Measurements from ENCODE around the gene KIF23. TPM values are rescaled to one million over a fixed set of nuclear protein-coding genes. Genes with fewer than 3 reads are reported as not detected.

The KIF23 gene
- polyA plus RNA-seq, 1 donor (not counting 4 experiments of a cell fraction or from before 2014, with no cell fraction given), result 28.8 TPM

DNA sequence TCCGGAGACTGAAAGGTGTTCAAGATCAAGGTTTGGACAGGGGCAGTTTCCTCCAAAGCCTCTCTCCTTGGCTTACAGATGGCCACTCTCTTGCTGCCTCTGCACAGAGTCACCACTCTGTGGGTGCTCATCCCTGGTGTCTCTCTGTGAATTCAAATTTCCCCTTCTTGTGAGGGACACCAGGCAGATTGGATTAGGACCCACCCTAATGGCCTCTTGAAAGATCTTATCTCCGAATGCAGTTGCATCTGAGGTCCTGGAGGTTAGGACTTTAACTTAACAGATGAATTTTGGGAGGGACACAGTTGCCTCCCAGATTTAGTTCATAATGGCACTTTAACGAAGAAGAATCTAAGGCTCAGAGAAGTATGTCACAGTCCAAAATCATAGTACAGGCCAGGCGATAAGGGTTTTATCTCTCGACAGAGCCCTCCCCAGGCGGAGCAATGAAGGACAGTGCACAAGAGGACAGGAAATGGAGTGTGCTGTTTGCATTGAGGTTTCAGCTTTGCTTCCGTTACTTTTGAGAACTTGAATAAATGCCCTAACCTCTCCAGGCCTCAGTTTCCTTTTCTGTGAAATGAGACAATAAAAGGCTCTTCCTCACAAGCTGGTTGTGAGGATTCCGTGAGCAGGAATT lies 38.9 kb upstream of the KIF23 start:
- H3K4me3 ChIP-seq (ENCODE audit: control insufficient read depth in 2 of 3, extremely low read depth in 1 of 3, insufficient read depth in 2 of 3, low read depth in 1 of 3, low read length in 3 of 3), result no peak overlapping the region
- peaks cover 19% of the 10 kb centered on the region for H3K27me3 ChIP-seq (ENCODE audit: control insufficient read depth, extremely low read depth, insufficient read depth, low read length)
- no peak overlapping the region for H3K4me2 ChIP-seq (ENCODE audit: control insufficient read depth, extremely low read depth, insufficient read depth, low read depth, low read length)
- H3K9me3 ChIP-seq (ENCODE audit: control insufficient read depth, low read depth, low read length), result no peaks in the 10 kb centered on the region
- H4K20me1 ChIP-seq (ENCODE audit: control insufficient read depth, extremely low read depth, insufficient read depth, low read length), result no peaks in the 10 kb centered on the region
- no peak overlapping the region for H3K27ac ChIP-seq (ENCODE audit: control insufficient read depth, insufficient read depth, low read length)
- H3K9ac ChIP-seq (ENCODE audit: control insufficient read depth, extremely low read depth, insufficient read depth, low read length), result no peak overlapping the region
- FAIRE-seq, result no peak
- DNase-seq (ENCODE audit: low read depth, low spot score), result no peak
- no peaks in the 10 kb centered on the region for H3K79me2 ChIP-seq (ENCODE audit: control insufficient read depth, insufficient read depth, low read length)
- no peaks in the 10 kb centered on the region for H3K4me1 ChIP-seq (ENCODE audit: control insufficient read depth, extremely low read depth, insufficient read depth, low read length)
- no peaks in the 10 kb centered on the region for H3K9me1 ChIP-seq (ENCODE audit: control insufficient read depth, extremely low read depth, insufficient read depth, low read length)
- dilution Hi-C loops (cut with MboI; ENCODE audit: extremely low pct_ligation_motif_present, low sequenced_read_pairs), result no loop called here
- H3K36me3 ChIP-seq (ENCODE audit: control insufficient read depth in 2 of 2, extremely low read depth in 1 of 2, insufficient read depth in 2 of 2, low read length in 2 of 2), result no peaks in the 10 kb centered on the region
- TF ChIP-seq EZH2 (IDR thresholded peaks at IDR 0.05; ENCODE audit: low read length), result no peak
- TF ChIP-seq, protein P1, sequence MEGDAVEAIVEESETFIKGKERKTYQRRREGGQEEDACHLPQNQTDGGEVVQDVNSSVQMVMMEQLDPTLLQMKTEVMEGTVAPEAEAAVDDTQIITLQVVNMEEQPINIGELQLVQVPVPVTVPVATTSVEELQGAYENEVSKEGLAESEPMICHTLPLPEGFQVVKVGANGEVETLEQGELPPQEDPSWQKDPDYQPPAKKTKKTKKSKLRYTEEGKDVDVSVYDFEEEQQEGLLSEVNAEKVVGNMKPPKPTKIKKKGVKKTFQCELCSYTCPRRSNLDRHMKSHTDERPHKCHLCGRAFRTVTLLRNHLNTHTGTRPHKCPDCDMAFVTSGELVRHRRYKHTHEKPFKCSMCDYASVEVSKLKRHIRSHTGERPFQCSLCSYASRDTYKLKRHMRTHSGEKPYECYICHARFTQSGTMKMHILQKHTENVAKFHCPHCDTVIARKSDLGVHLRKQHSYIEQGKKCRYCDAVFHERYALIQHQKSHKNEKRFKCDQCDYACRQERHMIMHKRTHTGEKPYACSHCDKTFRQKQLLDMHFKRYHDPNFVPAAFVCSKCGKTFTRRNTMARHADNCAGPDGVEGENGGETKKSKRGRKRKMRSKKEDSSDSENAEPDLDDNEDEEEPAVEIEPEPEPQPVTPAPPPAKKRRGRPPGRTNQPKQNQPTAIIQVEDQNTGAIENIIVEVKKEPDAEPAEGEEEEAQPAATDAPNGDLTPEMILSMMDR (optimal IDR thresholded peaks at IDR 0.05 in 1 of 3, IDR thresholded peaks at IDR 0.05 in 1 of 3, conservative IDR thresholded peaks at IDR 0.05 in 1 of 3; ENCODE audit: extremely low read depth in 1 of 3, insufficient read depth in 2 of 3, low read length in 3 of 3), result no peak
- H2AFZ ChIP-seq (ENCODE audit: control insufficient read depth, low read length), result no peak overlapping the region

DNA sequence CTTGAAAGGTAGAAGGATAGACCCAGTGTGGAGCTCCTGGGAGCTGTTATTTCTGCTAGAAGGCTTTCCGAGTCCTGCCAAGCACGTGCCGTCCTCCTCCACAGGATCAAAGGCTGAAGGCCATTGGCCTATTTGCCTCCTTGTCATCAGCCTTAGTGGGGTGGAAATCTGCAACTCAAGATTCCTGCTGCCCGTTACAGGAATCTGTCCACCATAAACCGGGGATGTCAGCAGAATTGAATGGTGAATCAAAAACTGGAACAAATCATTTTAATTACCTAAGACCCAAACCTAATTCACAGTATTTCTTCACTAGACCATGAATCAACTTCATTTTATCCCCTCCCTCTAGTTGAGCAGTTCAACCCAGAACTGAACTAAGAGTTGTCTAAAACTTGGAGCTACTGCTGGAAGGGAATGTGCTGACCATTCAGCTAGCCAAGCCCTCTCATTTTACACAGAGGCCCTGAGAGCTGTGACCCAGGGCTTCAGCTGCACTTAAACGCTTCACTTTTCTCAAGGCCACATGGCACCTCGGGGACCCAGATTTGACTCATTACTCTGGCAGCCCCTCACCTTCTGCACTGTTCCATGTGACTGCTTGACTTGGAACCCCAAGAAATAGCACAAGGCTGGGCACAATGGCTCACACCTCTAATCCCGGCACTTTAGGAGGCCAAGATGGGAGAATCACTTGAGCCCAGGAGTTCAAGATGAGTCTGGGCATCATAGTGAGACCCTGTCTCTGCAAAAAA lies 36.8 kb upstream of the KIF23 start:
- Histone ChIP-seq H4K20me1 (ENCODE audit: control insufficient read depth, extremely low read depth, insufficient read depth, low read length) (no peaks in the 10 kb centered on the region), H2AFZ (ENCODE audit: control insufficient read depth, low read length) (no peak overlapping the region), H3K4me1 (ENCODE audit: control insufficient read depth, extremely low read depth, insufficient read depth, low read length) (no peaks in the 10 kb centered on the region), H3K27me3 (ENCODE audit: control insufficient read depth, extremely low read depth, insufficient read depth, low read length) (peaks cover 24% of the 10 kb centered on the region), H3K9me3 (ENCODE audit: control insufficient read depth, low read depth, low read length) (no peaks in the 10 kb centered on the region), H3K79me2 (ENCODE audit: control insufficient read depth, insufficient read depth, low read length) (no peaks in the 10 kb centered on the region), H3K4me3 (ENCODE audit: control insufficient read depth in 2 of 3, extremely low read depth in 1 of 3, insufficient read depth in 2 of 3, low read depth in 1 of 3, low read length in 3 of 3) (no peak overlapping the region), H3K27ac (ENCODE audit: control insufficient read depth, insufficient read depth, low read length) (no peak overlapping the region), H3K9me1 (ENCODE audit: control insufficient read depth, extremely low read depth, insufficient read depth, low read length) (no peaks in the 10 kb centered on the region), H3K36me3 (ENCODE audit: control insufficient read depth in 2 of 2, extremely low read depth in 1 of 2, insufficient read depth in 2 of 2, low read length in 2 of 2) (no peaks in the 10 kb centered on the region), H3K4me2 (ENCODE audit: control insufficient read depth, extremely low read depth, insufficient read depth, low read depth, low read length) (no peak overlapping the region), H3K9ac (ENCODE audit: control insufficient read depth, extremely low read depth, insufficient read depth, low read length) (no peak overlapping the region)
- DNase-seq (ENCODE audit: low read depth, low spot score) (no peak), FAIRE-seq (no peak)
- dilution Hi-C loops (cut with MboI; ENCODE audit: extremely low pct_ligation_motif_present, low sequenced_read_pairs), result no loop called here
- TF ChIP-seq EZH2 (IDR thresholded peaks at IDR 0.05; ENCODE audit: low read length), result no peak
- TF ChIP-seq, protein P1 (optimal IDR thresholded peaks at IDR 0.05 in 1 of 3, IDR thresholded peaks at IDR 0.05 in 1 of 3, conservative IDR thresholded peaks at IDR 0.05 in 1 of 3; ENCODE audit: extremely low read depth in 1 of 3, insufficient read depth in 2 of 3, low read length in 3 of 3), result no peak
